Activated CD4-positive, alpha-beta T cell treated with anti-CD3 and anti-CD28 coated beads, Interleukin-2, Interleukin-6, amounts not matched to agents 100 ng/mL and 50 ng/mL, durations not matched to agents 16 hours and 8 hours (primary cell): ENCODE data around the gene FAM219B.
A peak's percentile ranks its signal among the peaks of the same experiment; 100 is the strongest.
"Not testable (repeated sequence)": the region's sequence is repeated elsewhere in the genome, so short reads cannot be mapped to it uniquely, and the experiment has no call there.

ENCODE experiments used
- DNase-seq: peaks from one replicate; pipeline ENCODE4 v3.0.0-alpha.2; 2020

FAM219B gene

GRCh38 chr15:74906450-74907162, at the start of gene FAM219B:
Gene FAM219B (minus strand): TSS chr15:74906851. CDS start chr15:74906800, 51 bp downstream.
- peak; percentile 90 for DNase-seq

GRCh38 chr15:74955796-74956647, 49.4 kb upstream of the FAM219B start:
- peak; percentile 81 for DNase-seq

- no peak for DNase-seq
Observed at GRCh38 chr15:74955017-74955416, 48.4 kb upstream of the FAM219B start.

GRCh38 chr15:74954515-74954914, 47.9 kb upstream of the FAM219B start:
- no peak for DNase-seq

GRCh38 chr15:74951006-74951405, 44.4 kb upstream of the FAM219B start:
- no peak for DNase-seq

- peak; percentile 87 for DNase-seq
Observed at GRCh38 chr15:74950078-74950908, 43.6 kb upstream of the FAM219B start.

- peak; percentile 95 for DNase-seq
Observed at GRCh38 chr15:74937590-74938371, 31.1 kb upstream of the FAM219B start, which contains the start of gene COX5A. Gene COX5A (minus strand): TSS chr15:74938073. CDS start chr15:74938014, 59 bp downstream.

- DNase-seq, result no peak
Observed at GRCh38 chr15:74937272-74937589, 30.6 kb upstream of the FAM219B start.

- not testable (repeated sequence) for DNase-seq
Observed at GRCh38 chr15:74935193-74935592, 28.5 kb upstream of the FAM219B start.

GRCh38 chr15:74933573-74933972, 26.9 kb upstream of the FAM219B start:
- DNase-seq, result no peak

GRCh38 chr15:74928771-74929198, 22.1 kb upstream of the FAM219B start:
- DNase-seq, result no peak

- no peak for DNase-seq
Observed at GRCh38 chr15:74924525-74924924, 17.9 kb upstream of the FAM219B start.

GRCh38 chr15:74920456-74920855, 13.8 kb upstream of the FAM219B start:
- no peak for DNase-seq

- no peak for DNase-seq
Observed at GRCh38 chr15:74917676-74918075, 11.0 kb upstream of the FAM219B start.

GRCh38 chr15:74913799-74914198, 7.1 kb upstream of the FAM219B start:
- DNase-seq, result not testable (repeated sequence)

- DNase-seq, result no peak
Observed at GRCh38 chr15:74913041-74913440, 6.4 kb upstream of the FAM219B start.

- DNase-seq, result no peak
Observed at GRCh38 chr15:74908635-74909034, 2.0 kb upstream of the FAM219B start.

GRCh38 chr15:74907163-74907870, 666 bp upstream of the FAM219B start:
- no peak for DNase-seq

- peak; percentile 44 for DNase-seq
Observed at GRCh38 chr15:74906067-74906449, 593 bp downstream of the FAM219B start.

- DNase-seq, result no peak
Observed at GRCh38 chr15:74904190-74904805, 2.4 kb downstream of the FAM219B start.

GRCh38 chr15:74903676-74904075, 3.0 kb downstream of the FAM219B start:
- DNase-seq, result no peak
